Head of caudate nucleus (tissue), 42 donors: ENCODE data around the gene TSHZ1.
"Not testable (repeated sequence)": the region's sequence is repeated elsewhere in the genome, so short reads cannot be mapped to it uniquely, and the experiment has no call there.

Experiments
- DNase-seq, 42 donors: peaks; one replicate each; pipeline versions ENCODE4 v3.0.0 to v3.0.0-alpha.2; 2020 to 2021; ENCODE audit warnings: mixed read lengths in 7 of 42
- intact Hi-C: fragments of 100-400 bp; cut with DNase I; formaldehyde crosslinking; loops from one replicate; pipeline ENCODE4 v1.15.0; 2022

The TSHZ1 gene

DNA sequence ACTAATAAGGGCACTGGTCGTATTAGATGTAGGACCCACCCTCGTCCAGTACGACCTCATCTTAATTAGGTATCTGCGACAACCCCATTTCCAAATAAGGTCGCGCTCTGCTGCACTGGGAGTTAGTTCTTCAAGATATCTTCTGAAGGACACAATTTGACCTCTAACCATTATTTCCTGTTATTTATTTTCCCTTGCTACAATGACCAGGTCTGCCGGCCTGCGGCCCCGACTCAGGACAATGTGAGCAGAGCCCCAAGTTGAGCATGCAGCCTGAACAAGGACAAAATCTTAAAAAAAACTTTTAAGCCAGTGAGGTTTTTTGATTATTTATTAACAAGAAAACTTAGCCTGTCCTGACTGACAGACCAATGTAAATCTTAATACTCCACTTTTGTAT lies 109.3 kb downstream of the TSHZ1 start:
- intact Hi-C loops: no loop called here
- no peak for DNase-seq

GRCh38 chr18:75320506-75320905 lies 109.9 kb downstream of the TSHZ1 start:
- peak in 1 of 42 donors; percentile 16 for DNase-seq
- intact Hi-C loops: no loop called here

DNA sequence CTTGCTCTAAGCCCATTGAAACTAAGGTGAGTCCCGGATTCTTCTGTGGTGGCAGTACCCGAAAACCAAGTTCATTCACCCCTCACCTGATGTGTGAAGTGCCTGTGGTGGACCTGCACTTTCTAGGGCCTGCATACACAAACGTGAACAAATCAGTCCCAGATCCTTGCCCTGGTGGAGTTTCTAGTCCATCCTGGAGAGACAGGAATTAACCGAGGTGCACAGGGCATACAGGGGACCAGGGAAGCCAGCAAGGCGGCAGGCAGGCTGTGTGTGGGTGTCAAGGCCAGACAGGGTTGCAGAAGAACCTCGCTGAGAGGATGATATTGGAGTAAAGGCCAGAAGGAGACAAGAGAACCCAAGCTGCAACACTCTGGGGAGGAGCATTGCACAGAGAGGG lies 110.8 kb downstream of the TSHZ1 start:
- intact Hi-C loops: no loop called here
- DNase-seq: no peak

DNA sequence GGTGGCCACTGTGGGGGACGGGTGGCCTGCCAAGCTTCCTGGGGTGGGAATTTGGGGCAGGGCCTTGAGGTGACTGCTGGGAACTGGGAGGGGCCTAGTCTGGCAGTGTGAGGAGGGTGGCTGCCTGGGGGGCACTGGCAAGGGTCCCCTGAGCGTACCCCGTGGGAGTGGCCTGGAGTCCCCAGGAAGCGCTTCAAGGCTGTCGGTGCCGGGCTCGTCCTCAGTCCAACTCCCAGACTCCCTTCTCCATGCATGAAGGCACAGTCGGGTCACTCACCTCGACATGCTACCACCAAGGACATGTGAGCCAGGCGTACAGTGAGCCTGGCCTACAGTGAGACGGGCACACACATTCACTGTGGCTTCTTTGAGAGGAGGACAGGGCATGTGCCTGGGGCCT lies 111.6 kb downstream of the TSHZ1 start:
- intact Hi-C loops: no loop called here
- no peak for DNase-seq

DNA sequence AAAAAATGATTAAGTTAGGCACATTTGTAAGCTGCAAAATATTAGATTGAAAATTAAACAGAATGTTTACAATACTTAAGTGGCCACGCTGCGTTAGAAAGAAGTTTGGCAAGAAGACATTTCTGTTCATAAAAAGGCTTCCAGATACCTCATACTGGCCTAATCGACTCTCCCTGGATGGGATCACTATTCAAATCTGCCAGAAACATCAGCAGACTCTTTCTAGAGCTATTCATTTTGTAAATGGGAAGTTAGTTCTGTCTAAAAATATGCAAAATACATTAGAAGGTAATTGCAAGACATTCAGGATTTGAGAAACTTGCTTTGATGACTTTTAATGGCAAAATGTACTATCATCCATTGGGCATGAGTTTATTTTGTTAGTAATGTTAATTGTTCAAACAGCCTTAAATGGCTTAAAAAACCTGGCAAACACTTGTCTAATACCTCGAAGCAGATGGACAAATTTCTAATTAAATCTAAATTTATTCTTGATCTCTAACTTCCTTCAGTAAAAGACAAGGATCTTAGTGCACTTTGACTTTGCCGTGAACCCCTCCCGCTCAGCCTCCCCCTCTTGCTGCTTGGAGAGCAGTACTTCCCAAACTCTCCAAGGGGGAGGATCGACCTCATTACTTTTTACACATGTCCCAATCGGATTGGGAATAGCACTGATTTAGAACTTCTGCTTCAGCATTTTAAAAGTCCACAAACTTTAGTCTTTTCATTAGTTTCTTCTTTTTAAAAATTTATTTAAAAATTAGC lies 113.4 kb downstream of the TSHZ1 start:
- intact Hi-C loops: no loop called here

DNA sequence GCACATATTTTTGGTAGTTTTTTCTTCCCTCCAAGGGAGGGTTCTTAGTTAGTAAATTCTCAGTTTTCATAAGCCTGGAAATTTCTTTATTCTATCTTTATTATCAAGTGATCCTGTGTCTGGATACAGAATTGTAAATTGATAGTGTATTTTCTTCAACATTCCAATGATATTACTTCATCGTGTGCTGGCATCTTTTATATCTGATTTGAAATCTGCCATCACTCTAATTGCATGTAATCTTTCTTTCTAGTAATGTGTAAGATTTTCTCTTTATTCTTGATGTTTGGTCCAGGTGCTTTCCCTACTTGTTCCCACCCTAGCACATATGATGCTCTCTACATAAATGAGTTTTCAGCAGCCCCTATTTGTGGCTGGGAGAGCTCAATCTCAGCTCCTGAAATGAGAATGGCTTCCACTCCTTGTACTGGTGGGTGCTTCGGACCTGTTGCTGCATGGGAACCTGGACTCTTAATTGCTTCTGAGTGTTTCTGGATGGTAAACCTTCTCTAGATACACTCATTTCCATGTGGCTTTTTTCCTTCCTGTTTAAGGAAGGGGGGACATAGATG lies 114.2 kb downstream of the TSHZ1 start:
- intact Hi-C loops: no loop called here
- no peak for DNase-seq

More for the DNA sequence above, 113.4 kb downstream of the TSHZ1 start:
- DNase-seq: no peak

- intact Hi-C loops: not testable (repeated sequence)
These were observed 119.2 kb downstream of the TSHZ1 start for GRCh38 chr18:75329753-75330152.

DNA sequence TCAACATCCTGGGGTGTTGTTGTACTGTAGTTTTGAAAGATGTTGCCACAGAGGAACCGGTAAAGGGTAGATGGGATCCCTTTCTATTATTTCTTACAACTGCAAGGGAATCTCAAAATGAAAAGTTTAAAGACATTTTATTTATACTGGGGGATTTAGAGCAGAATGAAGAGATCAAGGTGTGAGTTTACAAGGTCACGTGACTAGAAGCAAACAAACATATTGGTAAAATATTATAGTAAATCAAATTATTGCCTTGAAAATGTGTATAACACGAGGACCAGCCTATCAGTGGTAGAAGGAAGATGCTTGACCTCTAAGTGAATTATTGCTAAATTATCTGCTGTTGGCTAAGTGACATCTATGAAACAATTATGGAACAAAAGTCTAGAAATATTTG lies 119.7 kb downstream of the TSHZ1 start:
- no peak for DNase-seq
- intact Hi-C loops: no loop called here

More at GRCh38 chr18:75329753-75330152, 119.2 kb downstream of the TSHZ1 start:
- not testable (repeated sequence) for DNase-seq

GRCh38 chr18:75334869-75335268 lies 124.3 kb downstream of the TSHZ1 start:
- no peak for DNase-seq
- intact Hi-C loops: no loop called here

DNA sequence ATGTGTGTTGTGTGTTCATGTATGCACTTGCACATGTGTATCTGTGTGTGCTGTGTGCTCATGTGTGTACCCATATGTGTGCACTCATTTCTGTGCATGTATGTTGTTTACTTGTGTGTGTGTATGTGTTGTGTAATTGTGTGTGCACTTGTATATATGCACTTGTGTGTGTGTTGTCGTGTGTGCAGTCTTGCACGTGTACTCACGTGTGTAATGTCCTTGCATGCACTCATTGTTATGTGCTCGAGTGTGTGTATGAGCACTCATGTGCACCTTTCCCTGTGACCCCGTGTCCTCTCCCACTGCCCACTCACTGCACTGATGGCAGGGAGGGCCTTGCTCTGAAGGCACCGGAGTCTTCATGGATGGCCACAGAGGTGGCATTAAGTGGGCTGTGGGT lies 124.9 kb downstream of the TSHZ1 start:
- no peak for DNase-seq
- intact Hi-C loops: no loop called here

DNA sequence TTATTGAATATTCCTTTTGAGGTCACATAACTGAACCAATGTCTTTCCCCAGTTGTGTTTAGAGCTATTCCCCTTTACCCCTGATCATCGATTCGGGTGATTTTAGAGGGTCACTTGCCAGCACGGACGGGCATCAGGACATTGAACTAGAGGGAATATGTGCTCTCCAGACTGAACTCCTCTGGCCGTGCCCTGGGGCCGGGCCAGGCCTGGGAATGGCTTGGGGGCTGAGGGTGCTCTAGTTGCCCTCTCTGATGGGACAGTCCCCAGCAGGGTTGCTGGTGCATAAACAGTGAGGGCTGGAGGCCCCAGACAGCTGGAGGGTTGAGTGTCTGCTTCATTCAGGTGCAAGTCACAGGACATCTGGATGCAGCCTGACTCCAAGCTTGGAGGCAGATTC lies 126.2 kb downstream of the TSHZ1 start:
- intact Hi-C loops: no loop called here
- DNase-seq: peak in 1 of 42 donors; percentile 25

- intact Hi-C loops: no loop called here
- DNase-seq: peak in 1 of 42 donors; percentile 13
These were observed 126.8 kb downstream of the TSHZ1 start for GRCh38 chr18:75337348-75337747.

GRCh38 chr18:75338631-75339030 lies 128.0 kb downstream of the TSHZ1 start:
- peak in 1 of 42 donors; percentile 40 for DNase-seq
- intact Hi-C loops: no loop called here
